Measurements from ENCODE around the gene NAGS. TPM values are rescaled to one million over a fixed set of nuclear protein-coding genes. Genes with fewer than 3 reads are reported as not detected.

NAGS gene
- total RNA-seq, 4 donors from 2014 or later, result 0.13 to 1.2 (median 0.34) TPM

Other genes with a start within 250 kb of the NAGS start
- not detected for gene SOST, start 245.8 kb upstream of the NAGS start, total RNA-seq
- gene DUSP3, start 225.6 kb upstream of the NAGS start, total RNA-seq, result 100 to 1,000 TPM; 121 to 184 (median 145) TPM
- not detected for gene CFAP97D1, start 224.2 kb upstream of the NAGS start, total RNA-seq
- gene MPP3, start 171.5 kb upstream of the NAGS start, total RNA-seq, result 1 to 10 TPM in 2 of 4 donors, under 1 TPM in 2; 0.12 to 2.4 (median 1.1) TPM
- 10 to 100 TPM; 18.4 to 28.2 (median 20.8) TPM for gene CD300LG, start 157.4 kb upstream of the NAGS start, total RNA-seq
- gene MPP2, start 97.1 kb upstream of the NAGS start, total RNA-seq, result 1 to 10 TPM in 2 of 4 donors, under 1 TPM in 1, not detected in 1; 0.39 to 3.2 (median 2.0) TPM
- not detected for gene PPY, start 62.1 kb upstream of the NAGS start, total RNA-seq
- not detected for gene PYY, start 50.7 kb upstream of the NAGS start, total RNA-seq
- gene TMEM101, start 10.3 kb downstream of the NAGS start, total RNA-seq, result 10 to 100 TPM; 28.8 to 38.3 (median 36.4) TPM
- gene LSM12, start 62.0 kb downstream of the NAGS start, total RNA-seq, result 10 to 100 TPM; 41.6 to 79.0 (median 56.5) TPM
- 10 to 100 TPM; 30.5 to 40.5 (median 36.4) TPM for gene G6PC3, start 66.1 kb downstream of the NAGS start, total RNA-seq
- 100 to 1,000 TPM in 2 of 4 donors, 10 to 100 TPM in 2; 36.5 to 301 (median 88.0) TPM for gene HDAC5, start 119.0 kb downstream of the NAGS start, total RNA-seq
- 1 to 10 TPM in 3 of 4 donors, under 1 TPM in 1; 0.97 to 7.4 (median 1.9) TPM for gene HROB, start 137.3 kb downstream of the NAGS start, total RNA-seq
- 100 to 1,000 TPM in 1 of 4 donors, 10 to 100 TPM in 3; 13.2 to 134 (median 34.2) TPM for gene ASB16, start 166.1 kb downstream of the NAGS start, total RNA-seq
- gene TMUB2, start 182.3 kb downstream of the NAGS start, total RNA-seq, result 10 to 100 TPM; 25.6 to 34.7 (median 27.4) TPM
- 10 to 100 TPM; 39.3 to 46.0 (median 40.6) TPM for gene ATXN7L3, start 195.3 kb downstream of the NAGS start, total RNA-seq
- 10 to 100 TPM; 36.2 to 64.3 (median 46.0) TPM for gene UBTF, start 215.1 kb downstream of the NAGS start, total RNA-seq